Activated CD8-positive, alpha-beta T cell treated with anti-CD3 and anti-CD28 coated beads, Interleukin-2, amount 10 ng/mL, durations not matched to agents 7 days and 5 days (primary cell): ENCODE data around the gene ERCC2. TPM values are rescaled to one million over a fixed set of nuclear protein-coding genes. Genes with fewer than 3 reads are reported as not detected.

ENCODE experiments used
- ATAC-seq: fragments of 150-1000 bp; cut with Tn5 transposase; one replicate; pipeline ENCODE4 v1.10.0; 2021; ENCODE audit warnings: moderate library complexity
- CTCF ChIA-PET: fragments of 350-600 bp; sonication (Branson Sonifier 250); formaldehyde crosslinking; loops from one replicate; lab custom pipeline; 2021; ENCODE audit warnings: antibody characterized with exemption; lab: Charles Lee
- POLR2A ChIA-PET: fragments of 350-600 bp; sonication (Branson Sonifier 250); formaldehyde crosslinking; loops from one replicate; lab custom pipeline; 2021; ENCODE audit warnings: antibody characterized with exemption; lab: Charles Lee
- DNase-seq: peaks from one replicate; pipeline ENCODE4 v3.0.0-alpha.2; 2020
- H3K27ac Mint-ChIP-seq: one replicate; pipeline ENCODE4 v1.8.0; 2021; ENCODE audit warnings: mild to moderate bottlenecking, mixed read lengths
- H3K27me3 Mint-ChIP-seq: one replicate; pipeline ENCODE4 v1.8.0; 2021; ENCODE audit warnings: low read depth, mixed read lengths
- H3K36me3 Mint-ChIP-seq: one replicate; pipeline ENCODE4 v1.8.0; 2021; ENCODE audit warnings: low read depth, mixed read lengths
- H3K4me1 Mint-ChIP-seq: one replicate; pipeline ENCODE4 v1.8.0; 2021; ENCODE audit warnings: low read depth, mixed read lengths
- H3K4me3 Mint-ChIP-seq: one replicate; pipeline ENCODE4 v1.8.0; 2021; ENCODE audit warnings: mild to moderate bottlenecking, mixed read lengths
- H3K9me3 Mint-ChIP-seq: one replicate; pipeline ENCODE4 v1.8.0; 2022; ENCODE audit warnings: mixed read lengths; ENCODE audit not compliant: insufficient read depth
- total RNA-seq, 2 experiments: library from RNA; stranded (reverse); gene quantifications; one replicate each; pipeline ENCODE4 v1.2.3, GENCODE V29; 2021

The ERCC2 gene
- total RNA-seq, 2 experiments from 2014 or later: 23.7 to 24.4 TPM

- peaks cover 8% of the 10 kb centered on the region for H3K36me3 Mint-ChIP-seq
- no peaks in the 10 kb centered on the region for H3K9me3 Mint-ChIP-seq
- DNase-seq: no peak
- ChIA-PET POLR2A (no interaction called here), CTCF (interaction anchor here (1.1 to 6.1 kb wide), 4 partner anchors 39 to 85 kb away, joined by 3 to 64 read pairs (median 7); no protein-coding TSS in a partner anchor)
- H3K4me3 Mint-ChIP-seq: no peak overlapping the region
- no peak overlapping the region for H3K27ac Mint-ChIP-seq
- H3K27me3 Mint-ChIP-seq: peaks cover 47% of the 10 kb centered on the region
- no peak for ATAC-seq
- peaks cover 34% of the 10 kb centered on the region for H3K4me1 Mint-ChIP-seq
Observed at GRCh38 chr19:45400192-45400591, 29.8 kb upstream of the ERCC2 start.

- Mint-ChIP-seq H3K4me1 (peaks cover 15% of the 10 kb centered on the region), H3K36me3 (peaks cover 5% of the 10 kb centered on the region), H3K4me3 (no peak overlapping the region), H3K27me3 (peaks cover 27% of the 10 kb centered on the region), H3K27ac (no peak overlapping the region), H3K9me3 (no peaks in the 10 kb centered on the region)
- ChIA-PET POLR2A (no interaction called here), CTCF (interaction anchor here (0.9 kb wide), 1 partner anchor 83 kb away, joined by 4 read pairs; no protein-coding TSS in a partner anchor)
- DNase-seq (no peak), ATAC-seq (peak; percentile 18)
Observed at GRCh38 chr19:45395821-45396617, 25.6 kb upstream of the ERCC2 start.

DNA sequence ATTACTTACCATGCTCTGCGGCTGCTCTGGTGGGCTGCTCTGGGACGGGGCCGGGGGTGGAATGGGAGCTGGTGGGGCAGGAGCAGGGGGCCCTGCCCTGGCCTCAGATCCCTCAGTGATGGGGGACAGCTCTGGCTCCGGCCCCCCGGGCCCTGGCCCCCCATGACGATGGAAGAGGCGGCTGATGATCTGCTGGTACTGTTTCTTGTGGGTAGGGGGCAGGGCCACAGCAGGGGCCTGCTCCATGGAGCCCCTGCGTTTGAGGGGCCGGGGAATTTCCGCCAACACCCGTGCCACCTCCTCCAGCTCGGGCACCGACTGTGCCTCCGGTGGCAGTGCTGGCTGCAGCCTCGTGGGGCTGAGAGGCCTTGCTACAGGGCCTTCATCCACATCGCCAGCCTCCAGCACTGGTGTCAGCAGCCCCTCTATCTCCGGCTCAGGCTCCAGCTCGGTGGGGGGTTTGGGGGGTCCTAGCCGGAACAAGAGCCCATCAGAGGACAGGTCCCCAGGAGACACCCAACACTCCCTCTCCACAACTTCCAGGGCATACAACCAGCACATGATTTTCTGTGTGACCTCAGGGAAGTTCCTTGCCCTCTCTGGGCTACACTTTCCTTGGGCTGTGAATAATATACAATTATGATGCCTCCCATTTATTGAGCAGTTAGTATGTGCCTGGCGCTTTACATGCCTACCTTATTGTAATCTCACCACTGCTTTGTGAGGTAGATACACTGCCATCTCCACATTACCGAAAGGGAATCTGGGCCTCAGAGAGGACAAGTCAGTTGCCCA lies 21.7 kb upstream of the ERCC2 start:
- peaks cover 3% of the 10 kb centered on the region for H3K36me3 Mint-ChIP-seq
- ChIA-PET CTCF (interaction anchor here (0.7 kb wide), 1 partner anchor 18 kb away, joined by 3 read pairs; no protein-coding TSS in a partner anchor), POLR2A (no interaction called here)
- no peak for ATAC-seq
- no peak overlapping the region for H3K27ac Mint-ChIP-seq
- H3K4me1 Mint-ChIP-seq: peaks cover 6% of the 10 kb centered on the region
- no peaks in the 10 kb centered on the region for H3K9me3 Mint-ChIP-seq
- no peak for DNase-seq
- H3K27me3 Mint-ChIP-seq: peaks cover 17% of the 10 kb centered on the region
- H3K4me3 Mint-ChIP-seq: no peak overlapping the region

DNA sequence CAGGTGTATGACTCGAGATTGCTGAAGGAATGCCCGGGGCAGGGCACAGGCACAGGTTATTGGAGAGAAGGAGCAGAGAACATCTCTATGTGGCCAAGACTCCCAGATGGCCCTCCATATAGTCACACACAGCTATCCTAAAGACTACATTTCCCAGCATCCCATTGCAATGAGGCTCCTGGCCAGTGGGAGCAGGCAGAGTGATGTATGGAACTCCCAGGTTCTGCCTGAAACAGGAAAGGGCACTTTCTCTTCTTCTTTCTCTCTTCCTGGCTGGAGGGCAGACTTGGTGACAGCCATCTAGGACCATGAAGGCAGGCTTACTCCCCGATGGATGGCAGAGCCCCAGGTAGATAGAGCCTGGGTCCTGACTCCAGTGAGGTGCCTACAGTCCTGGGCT lies 21.0 kb upstream of the ERCC2 start:
- POLR2A ChIA-PET: no interaction called here
- Mint-ChIP-seq H3K4me3 (no peak overlapping the region), H3K27me3 (peaks cover 17% of the 10 kb centered on the region), H3K36me3 (no peaks in the 10 kb centered on the region), H3K27ac (no peak overlapping the region), H3K9me3 (no peaks in the 10 kb centered on the region), H3K4me1 (peaks cover 3% of the 10 kb centered on the region)
- ATAC-seq (no peak), DNase-seq (no peak)
- CTCF ChIA-PET: no interaction called here

GRCh38 chr19:45385392-45386221 lies 15.2 kb upstream of the ERCC2 start:
- CTCF ChIA-PET: no interaction called here
- no peaks in the 10 kb centered on the region for H3K36me3 Mint-ChIP-seq
- no peak for DNase-seq

DNA sequence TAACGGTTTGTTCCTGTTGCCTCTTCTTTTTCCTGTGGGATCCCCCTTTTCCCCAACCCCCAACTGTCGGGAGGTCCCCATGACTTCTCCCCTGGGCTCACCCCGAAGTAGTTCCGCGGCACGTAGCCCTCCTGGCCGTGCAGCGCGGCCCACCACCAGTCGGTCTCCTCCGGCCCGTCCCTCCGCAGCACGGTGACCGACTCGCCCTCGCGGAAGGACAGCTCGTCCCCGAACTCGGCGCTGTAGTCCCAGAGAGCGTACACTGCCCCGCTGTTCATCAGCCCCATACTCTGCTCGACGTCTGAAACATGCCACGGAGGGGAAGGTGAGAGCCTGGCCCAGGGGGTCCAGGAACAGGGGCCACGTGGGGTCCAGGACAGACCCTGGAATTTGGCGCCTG lies 12.1 kb upstream of the ERCC2 start:
- H3K36me3 Mint-ChIP-seq: no peaks in the 10 kb centered on the region
- H3K27me3 Mint-ChIP-seq: peaks cover 22% of the 10 kb centered on the region
- no peak for ATAC-seq
- ChIA-PET CTCF (no interaction called here), POLR2A (no interaction called here)
- H3K27ac Mint-ChIP-seq: no peak overlapping the region
- no peaks in the 10 kb centered on the region for H3K4me1 Mint-ChIP-seq
- H3K4me3 Mint-ChIP-seq: no peak overlapping the region
- H3K9me3 Mint-ChIP-seq: no peaks in the 10 kb centered on the region
- DNase-seq: no peak

More at GRCh38 chr19:45385392-45386221, 15.2 kb upstream of the ERCC2 start:
- ATAC-seq: peak; percentile 36
- Mint-ChIP-seq H3K27me3 (peaks cover 25% of the 10 kb centered on the region), H3K27ac (no peak overlapping the region), H3K9me3 (no peaks in the 10 kb centered on the region), H3K4me3 (no peak overlapping the region), H3K4me1 (no peaks in the 10 kb centered on the region)
- POLR2A ChIA-PET: no interaction called here

- ATAC-seq (no peak), DNase-seq (no peak)
- H3K36me3 Mint-ChIP-seq: no peaks in the 10 kb centered on the region
- CTCF ChIA-PET: interaction anchor here (1.6 kb wide), 1 partner anchor 23 kb away, joined by 5 read pairs; no protein-coding TSS in a partner anchor
- H3K27ac Mint-ChIP-seq: no peak overlapping the region
- H3K4me3 Mint-ChIP-seq: no peak overlapping the region
- no peaks in the 10 kb centered on the region for H3K9me3 Mint-ChIP-seq
- H3K27me3 Mint-ChIP-seq: peaks cover 4% of the 10 kb centered on the region
- no peaks in the 10 kb centered on the region for H3K4me1 Mint-ChIP-seq
- POLR2A ChIA-PET: no interaction called here
Observed at GRCh38 chr19:45380107-45380506, 9.7 kb upstream of the ERCC2 start.

DNA sequence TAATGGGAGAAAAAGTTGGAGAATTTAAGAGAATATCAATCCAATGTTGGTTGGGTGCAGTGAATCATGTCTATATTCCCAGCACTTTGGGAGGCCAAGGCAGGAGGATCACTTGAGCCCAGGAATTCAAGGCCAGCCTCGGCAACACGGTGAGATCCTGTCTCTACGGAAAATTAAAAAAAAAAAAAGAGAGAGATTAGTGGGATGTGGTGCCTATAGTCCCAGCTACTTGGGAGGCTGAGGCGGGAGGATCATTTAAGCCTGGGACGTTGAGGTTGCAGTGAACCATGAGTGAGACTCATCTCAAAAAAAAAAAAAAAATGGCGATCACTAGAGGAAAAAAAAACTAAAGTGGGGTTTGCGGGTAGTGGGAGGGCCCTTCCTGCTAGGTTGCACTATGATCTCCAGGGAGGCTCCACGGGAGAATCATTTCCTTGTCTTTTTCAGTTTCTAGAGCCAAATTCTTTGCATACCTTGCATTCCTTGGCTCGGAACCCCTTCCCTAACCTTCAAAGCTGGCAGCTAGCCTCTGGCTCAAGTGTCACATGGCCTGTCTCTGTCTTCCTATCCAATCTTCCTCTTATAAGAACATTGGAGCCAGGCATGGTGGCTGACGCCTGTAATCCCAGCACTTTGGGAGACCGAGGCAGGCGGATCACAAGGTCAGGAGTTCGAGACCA lies 5.8 kb upstream of the ERCC2 start:
- ATAC-seq (no peak), DNase-seq (no peak)
- Mint-ChIP-seq H3K9me3 (no peaks in the 10 kb centered on the region), H3K4me1 (no peaks in the 10 kb centered on the region), H3K27me3 (no peaks in the 10 kb centered on the region), H3K4me3 (no peak overlapping the region), H3K36me3 (no peaks in the 10 kb centered on the region), H3K27ac (no peak overlapping the region)
- ChIA-PET POLR2A (no interaction called here), CTCF (no interaction called here)

DNA sequence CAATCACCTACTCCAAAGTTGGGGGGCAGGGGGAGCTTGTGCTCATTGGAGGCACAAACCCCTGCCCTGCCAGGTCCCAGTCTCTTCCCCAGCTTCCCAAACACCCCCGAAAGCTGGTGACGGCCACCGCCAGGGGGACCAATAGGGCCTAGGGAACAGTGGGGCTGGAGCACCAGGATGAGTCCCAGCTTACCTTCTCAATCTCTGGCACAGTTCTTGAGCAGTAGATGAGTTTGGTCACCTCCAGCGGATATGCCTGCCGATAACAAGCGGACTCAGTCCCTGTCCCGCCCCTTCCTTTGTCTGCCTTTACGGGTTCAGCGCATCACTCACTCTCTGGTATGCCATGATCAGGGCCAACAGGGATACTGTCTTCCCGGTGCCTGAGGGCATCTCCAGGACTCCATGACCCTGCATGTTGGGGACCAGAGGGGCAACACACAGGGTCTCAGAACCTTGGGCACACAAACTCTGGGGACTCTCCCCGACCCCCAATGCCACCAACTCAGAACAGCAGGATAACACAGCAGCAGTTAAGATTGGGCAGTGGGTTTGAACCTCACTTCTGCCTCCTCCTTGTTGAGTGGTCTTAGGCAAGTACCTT lies 1.5 kb downstream of the ERCC2 start:
- ATAC-seq (no peak), DNase-seq (no peak)
- no peaks in the 10 kb centered on the region for H3K9me3 Mint-ChIP-seq
- H3K27me3 Mint-ChIP-seq: no peaks in the 10 kb centered on the region
- H3K4me1 Mint-ChIP-seq: peaks cover 16% of the 10 kb centered on the region
- H3K4me3 Mint-ChIP-seq: peak overlapping the region; percentile 43
- peaks cover 6% of the 10 kb centered on the region for H3K36me3 Mint-ChIP-seq
- ChIA-PET CTCF (interaction anchor here (0.9 kb wide), 1 partner anchor 35 kb away, joined by 3 read pairs; no protein-coding TSS in a partner anchor), POLR2A (no interaction called here)
- no peak overlapping the region for H3K27ac Mint-ChIP-seq

DNA sequence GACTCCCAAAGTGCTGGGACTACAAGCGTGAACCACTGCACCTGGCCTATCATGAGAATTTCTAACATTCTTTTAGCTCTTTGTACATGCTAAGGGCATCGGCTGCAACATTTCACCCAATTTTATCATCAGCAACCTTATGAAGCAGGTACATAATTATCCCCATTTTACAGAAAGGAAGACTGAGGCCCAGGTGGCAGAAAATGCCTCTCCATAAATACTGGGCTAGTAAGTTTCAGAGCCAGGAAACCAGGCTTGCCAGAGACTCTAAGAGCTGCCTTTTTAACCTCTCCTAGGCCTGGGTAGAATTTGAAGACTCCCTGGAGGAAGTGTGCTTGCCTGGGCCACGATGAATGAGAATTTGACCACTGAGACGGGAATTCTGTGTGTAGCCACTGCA lies 2.2 kb downstream of the ERCC2 start:
- DNase-seq (no peak), ATAC-seq (no peak)
- ChIA-PET POLR2A (no interaction called here), CTCF (no interaction called here)
- no peak overlapping the region for H3K27ac Mint-ChIP-seq
- H3K27me3 Mint-ChIP-seq: no peaks in the 10 kb centered on the region
- no peaks in the 10 kb centered on the region for H3K9me3 Mint-ChIP-seq
- H3K4me1 Mint-ChIP-seq: peaks cover 16% of the 10 kb centered on the region
- peaks cover 6% of the 10 kb centered on the region for H3K36me3 Mint-ChIP-seq
- H3K4me3 Mint-ChIP-seq: no peak overlapping the region

DNA sequence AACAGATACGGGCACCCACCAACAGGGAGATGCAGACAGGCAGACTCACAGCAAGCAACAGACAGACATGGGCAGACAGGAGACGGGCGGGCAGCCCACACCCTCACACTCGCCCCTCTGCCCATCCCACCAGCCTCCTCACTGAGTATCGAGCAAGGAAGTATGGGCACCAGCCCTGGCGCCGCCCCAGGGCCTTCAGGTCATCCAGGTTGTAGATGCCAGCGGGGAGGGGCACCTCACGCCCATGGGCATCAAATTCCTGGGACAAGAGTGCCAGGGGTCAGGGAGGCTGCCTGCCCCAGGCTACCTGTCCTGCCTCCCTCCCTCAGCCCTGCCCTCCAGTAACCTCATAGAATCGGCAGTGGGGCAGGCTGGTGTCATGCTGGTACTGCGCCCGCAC lies 5.7 kb downstream of the ERCC2 start:
- ATAC-seq (no peak), DNase-seq (no peak)
- peaks cover 8% of the 10 kb centered on the region for H3K36me3 Mint-ChIP-seq
- no peak overlapping the region for H3K27ac Mint-ChIP-seq
- POLR2A ChIA-PET: no interaction called here
- no peak overlapping the region for H3K4me3 Mint-ChIP-seq
- peaks cover 8% of the 10 kb centered on the region for H3K4me1 Mint-ChIP-seq
- no peaks in the 10 kb centered on the region for H3K27me3 Mint-ChIP-seq
- no peaks in the 10 kb centered on the region for H3K9me3 Mint-ChIP-seq
- CTCF ChIA-PET: no interaction called here
